RKO (cell line): ENCODE data around the gene TIMM8B.
"Not testable (repeated sequence)": the region's sequence is repeated elsewhere in the genome, so short reads cannot be mapped to it uniquely, and the experiment has no call there.

Experiments used
- DNase-seq: peaks from one replicate; pipeline ENCODE4 v3.0.0-alpha.2; 2016; ENCODE audit warnings: low spot score

Gene TIMM8B

DNA sequence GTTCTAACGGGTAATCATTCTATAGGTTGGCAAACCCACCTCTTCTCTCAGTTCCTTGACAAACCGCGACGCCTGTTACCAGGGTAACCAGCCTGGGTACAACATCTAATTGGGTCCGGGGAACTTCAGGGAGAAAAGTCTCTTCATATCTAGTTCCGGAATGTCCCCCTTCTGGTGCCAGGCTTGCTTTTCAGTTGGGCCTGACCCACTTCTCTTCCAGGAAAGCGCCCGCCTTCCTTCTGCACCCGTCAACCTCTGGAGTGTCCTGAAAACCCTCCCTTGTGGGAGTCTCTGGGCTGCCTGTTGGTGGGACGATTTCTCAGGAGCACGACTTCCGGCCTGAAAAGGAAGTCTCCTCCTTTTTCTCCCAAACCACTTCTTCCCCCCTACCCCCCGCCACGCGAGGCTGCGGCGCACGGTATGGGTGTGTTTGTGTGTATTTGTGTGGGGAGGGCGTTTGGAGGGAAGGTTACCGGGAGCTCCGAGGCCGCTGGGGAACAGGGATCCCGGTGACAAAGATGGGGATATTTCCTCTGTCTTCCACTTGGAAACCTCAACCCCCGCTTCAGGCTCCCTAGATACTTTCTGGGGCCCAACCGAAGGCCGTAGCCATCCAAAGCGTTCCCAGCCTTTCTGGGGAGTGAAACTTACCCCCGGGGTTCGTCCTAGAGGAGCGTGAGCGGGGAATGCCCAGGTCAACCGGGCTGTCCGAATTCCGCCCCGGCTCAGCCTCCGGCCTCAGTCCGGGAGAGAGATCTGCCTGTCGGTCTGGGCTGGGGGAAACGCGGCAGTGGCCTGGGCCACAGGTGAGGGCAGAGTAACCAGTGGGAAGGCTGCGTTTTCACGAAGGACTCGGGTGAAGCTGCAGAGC is 12.4 kb downstream of the TIMM8B start, which contains the start of the genes NKAPD1 and PIH1D2:
Gene NKAPD1 (plus strand): TSS at position 359 of the 871 bp plus-strand sequence. CDS start 1,276 bp downstream, outside the sequence.
Gene PIH1D2 (minus strand): TSS at position 77 of the 871 bp plus-strand sequence. CDS start 843 bp downstream, outside the sequence.
- DNase-seq: peak; percentile 87

GRCh38 chr11:112062923-112063322 is 23.6 kb downstream of the TIMM8B start:
- no peak for DNase-seq

GRCh38 chr11:112058103-112058502 is 28.5 kb downstream of the TIMM8B start:
- DNase-seq: no peak

GRCh38 chr11:112057170-112057569 is 29.4 kb downstream of the TIMM8B start:
- no peak for DNase-seq

DNA sequence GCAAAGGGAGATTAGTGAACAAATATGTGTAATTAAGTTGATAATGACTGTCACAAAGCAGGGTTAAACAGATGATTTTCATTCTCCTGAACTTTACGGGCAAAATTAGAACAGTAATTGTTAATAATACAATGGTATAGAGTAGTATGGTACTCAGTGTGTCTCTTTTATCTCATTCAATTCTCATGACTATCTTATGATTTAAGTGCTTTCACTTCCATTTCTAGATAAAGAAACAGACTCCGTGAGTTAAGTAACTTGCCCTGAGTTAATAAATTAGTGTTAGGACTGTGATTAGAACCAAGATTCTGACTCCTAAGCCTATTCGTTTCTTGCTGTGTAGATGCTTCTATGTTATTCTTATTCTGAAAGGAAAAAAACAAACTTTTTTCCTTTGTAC is 34.8 kb downstream of the TIMM8B start:
- no peak for DNase-seq

DNA sequence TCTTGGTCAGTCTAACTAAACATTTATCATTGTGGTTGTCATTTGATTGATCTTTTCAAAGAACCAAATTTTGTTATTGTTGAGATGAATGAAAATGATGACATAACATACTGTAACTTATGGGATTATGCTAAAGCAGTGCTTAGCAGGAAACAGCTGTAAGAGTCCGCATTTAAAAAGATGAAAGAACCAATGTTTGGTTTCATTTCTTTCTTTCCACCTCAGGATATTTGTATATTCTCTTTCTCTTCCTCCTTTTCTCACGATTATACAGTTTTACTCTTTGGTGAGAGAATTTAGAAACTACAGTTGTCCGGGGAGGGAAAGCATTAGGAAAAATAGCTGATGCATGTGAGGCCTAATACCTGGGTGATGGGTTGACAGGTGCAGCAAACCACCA is 35.8 kb downstream of the TIMM8B start:
- no peak for DNase-seq

DNA sequence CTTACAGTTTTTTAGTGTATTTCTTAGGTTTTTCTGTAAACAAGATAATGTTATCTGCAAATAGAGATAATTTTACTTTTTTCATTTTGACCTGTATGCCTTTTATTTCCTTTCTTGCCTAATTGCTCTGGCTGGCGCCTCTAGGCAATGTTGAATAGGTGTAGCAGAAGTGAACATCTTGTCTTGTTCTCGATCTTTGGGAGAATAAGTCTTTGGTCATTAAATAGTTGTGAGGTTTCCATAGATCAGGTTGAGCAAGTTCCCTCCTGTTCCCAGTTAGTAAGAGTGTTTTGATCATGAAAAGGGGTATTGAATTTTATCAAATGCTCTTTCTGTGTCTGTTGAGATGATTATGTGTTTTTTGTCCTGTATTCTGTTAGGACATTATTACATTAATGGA is 36.8 kb downstream of the TIMM8B start:
- DNase-seq: no peak

DNA sequence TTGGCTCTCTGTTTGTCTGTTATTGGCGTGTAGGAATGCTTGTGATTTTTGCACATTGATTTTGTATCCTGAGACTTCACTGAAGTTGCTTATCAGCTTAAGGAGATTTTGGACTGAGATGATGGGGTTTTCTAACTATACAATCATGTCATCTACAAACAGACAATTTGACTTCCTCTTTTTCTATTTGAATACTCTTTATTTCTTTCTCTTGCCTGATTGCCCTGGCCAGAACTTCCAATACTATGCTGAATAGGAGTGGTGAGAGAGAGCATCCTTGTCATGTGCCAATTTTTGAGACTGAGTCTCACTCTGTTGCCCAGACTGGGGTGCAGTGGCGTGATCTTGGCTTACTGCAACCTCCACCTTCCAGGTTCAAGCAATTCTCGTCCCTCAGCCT is 38.3 kb downstream of the TIMM8B start:
- not testable (repeated sequence) for DNase-seq

- DNase-seq: not testable (repeated sequence)
Observed at GRCh38 chr11:112046647-112047046, 39.9 kb downstream of the TIMM8B start.

- DNase-seq: no peak
Observed at GRCh38 chr11:112044961-112045360, 41.6 kb downstream of the TIMM8B start.

DNA sequence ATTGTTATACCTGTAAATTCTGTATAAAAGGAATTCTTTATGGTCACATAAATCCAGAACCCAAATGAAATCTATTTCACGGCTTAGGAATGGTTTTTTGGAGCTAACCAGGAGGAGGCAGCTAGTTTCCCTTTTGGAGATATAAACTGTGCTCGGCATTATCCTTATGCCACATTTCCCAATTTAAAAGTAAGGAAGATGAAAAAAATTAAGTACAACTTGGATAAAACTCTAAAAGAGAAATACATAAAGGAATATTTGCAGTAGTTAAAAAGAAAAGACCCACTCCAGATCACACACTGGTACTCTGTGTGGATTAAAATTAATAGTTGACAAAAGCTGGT is 43.6 kb downstream of the TIMM8B start:
- DNase-seq: no peak

DNA sequence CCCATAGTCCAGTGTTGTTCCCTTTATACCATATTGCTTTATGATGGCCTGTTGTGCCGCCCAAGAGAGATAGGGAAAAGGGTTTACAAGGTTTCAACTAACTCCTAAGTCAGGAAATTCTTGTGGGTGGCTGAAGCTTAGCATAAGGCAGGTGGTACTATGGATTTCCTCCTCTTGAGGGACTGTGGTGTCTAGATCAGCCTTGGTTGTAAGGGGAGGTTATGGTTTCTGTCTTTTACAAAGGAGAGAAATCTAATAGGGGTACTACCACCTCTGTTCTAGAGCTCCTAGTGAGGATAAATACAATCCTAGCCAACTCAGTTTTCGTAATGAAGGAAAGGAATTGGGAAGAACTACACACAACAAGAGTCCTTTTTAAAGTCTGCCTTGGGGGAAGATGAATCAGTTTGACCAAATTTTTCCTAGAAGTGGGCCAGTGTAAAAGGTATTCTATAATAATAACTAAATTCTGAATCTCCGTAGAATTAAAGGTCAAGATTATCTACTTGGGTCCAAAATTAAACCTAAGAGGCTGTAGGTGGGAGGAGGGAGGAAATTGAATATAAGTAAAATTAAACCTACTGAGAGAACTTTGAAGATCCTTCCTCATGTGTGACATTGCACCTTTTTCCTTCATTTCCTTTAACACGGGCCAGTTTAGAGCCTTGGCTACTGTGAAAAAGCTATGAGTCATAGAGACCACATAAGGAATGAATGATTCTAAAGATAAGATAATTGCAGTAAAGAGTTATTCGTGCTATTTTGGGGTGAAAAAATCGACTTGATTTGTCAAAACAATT is 44.2 kb downstream of the TIMM8B start:
- no peak for DNase-seq

DNA sequence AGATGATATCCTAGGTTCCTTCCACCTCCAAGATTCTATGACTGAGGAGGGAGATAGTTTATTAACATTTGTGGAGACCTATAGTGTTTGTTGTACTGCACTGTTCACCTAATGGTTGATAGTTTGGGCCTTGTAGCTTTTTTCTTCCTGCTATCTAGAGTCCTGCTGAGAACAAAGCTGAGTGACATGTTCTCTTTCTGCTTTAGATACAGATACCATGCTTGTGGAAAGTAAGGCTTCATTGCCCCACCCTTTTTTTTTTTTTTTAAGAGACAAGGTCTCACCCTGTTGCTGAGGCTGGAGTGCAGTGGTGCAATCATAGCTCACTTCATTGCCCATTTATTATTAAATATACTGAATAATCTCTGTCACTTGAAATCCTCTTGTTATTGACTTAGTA is 49.0 kb downstream of the TIMM8B start:
- DNase-seq: no peak
